IMR-90 (cell line): Measurements from ENCODE around the gene CLDN4.
"Not testable (repeated sequence)": the region's sequence is repeated elsewhere in the genome, so short reads cannot be mapped to it uniquely, and the experiment has no call there.

Experiments
- MXI1 ChIP-seq: IDR thresholded peaks from 2 replicates; pipeline ENCODE4 v1.6.1; 2012; ENCODE audit warnings: low read depth, mild to moderate bottlenecking, low read length, moderate library complexity, borderline replicate concordance
- POLR2A ChIP-seq: IDR thresholded peaks from 2 replicates; pipeline ENCODE4 v1.6.1; 2012; ENCODE audit warnings: mild to moderate bottlenecking, low read depth, low read length
- TF ChIP-seq, protein P1 (sequence below): conservative IDR thresholded peaks from 2 replicates; pipeline ENCODE4 v1.5.1; 2012; ENCODE audit warnings: mild to moderate bottlenecking, low read depth, low read length, improper control_type of control experiment

DNA sequence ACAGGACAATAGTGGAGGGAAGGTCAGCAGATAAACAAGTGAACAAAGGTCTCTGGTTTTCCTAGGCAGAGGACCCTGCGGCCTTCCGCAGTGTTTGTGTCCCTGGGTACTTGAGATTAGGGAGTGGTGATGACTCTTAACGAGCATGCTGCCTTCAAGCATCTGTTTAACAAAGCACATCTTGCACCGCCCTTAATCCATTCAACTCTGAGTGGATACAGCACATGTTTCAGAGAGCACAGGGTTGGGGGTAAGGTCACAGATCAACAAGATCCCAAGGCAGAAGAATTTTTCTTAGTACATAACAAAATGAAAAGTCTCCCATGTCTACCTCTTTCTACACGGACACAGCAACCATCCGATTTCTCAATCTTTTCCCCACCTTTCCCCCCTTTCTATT, 34.1 kb upstream of the CLDN4 start:
- TF ChIP-seq, protein P1, sequence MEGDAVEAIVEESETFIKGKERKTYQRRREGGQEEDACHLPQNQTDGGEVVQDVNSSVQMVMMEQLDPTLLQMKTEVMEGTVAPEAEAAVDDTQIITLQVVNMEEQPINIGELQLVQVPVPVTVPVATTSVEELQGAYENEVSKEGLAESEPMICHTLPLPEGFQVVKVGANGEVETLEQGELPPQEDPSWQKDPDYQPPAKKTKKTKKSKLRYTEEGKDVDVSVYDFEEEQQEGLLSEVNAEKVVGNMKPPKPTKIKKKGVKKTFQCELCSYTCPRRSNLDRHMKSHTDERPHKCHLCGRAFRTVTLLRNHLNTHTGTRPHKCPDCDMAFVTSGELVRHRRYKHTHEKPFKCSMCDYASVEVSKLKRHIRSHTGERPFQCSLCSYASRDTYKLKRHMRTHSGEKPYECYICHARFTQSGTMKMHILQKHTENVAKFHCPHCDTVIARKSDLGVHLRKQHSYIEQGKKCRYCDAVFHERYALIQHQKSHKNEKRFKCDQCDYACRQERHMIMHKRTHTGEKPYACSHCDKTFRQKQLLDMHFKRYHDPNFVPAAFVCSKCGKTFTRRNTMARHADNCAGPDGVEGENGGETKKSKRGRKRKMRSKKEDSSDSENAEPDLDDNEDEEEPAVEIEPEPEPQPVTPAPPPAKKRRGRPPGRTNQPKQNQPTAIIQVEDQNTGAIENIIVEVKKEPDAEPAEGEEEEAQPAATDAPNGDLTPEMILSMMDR, result not testable (repeated sequence)
- not testable (repeated sequence) for TF ChIP-seq MXI1, POLR2A
